GM23338 (cell line): ENCODE results near the gene SKOR1. TPM values are rescaled to one million over a fixed set of nuclear protein-coding genes. Genes with fewer than 3 reads are reported as not detected.

Experiments
- ATAC-seq: fragments of 200-7000 bp; cut with Tn5 transposase; 3 replicates; pipeline ENCODE4 v1.9.1; 2020
- DNase-seq: peaks from one replicate; pipeline ENCODE4 v3.0.0-alpha.2; 2015; ENCODE audit warnings: low spot score
- H2AFZ ChIP-seq: fragments of 200-600 bp; sonication (generic); 2 replicates; pipeline ENCODE4 v1.8.0; 2016; ENCODE audit warnings: antibody characterized with exemption, mild to moderate bottlenecking, moderate library complexity
- H3F3A ChIP-seq: fragments of 200-600 bp; sonication (generic); replicated peaks from 2 replicates; pipeline ENCODE4 v1.8.0; 2017; ENCODE audit warnings: antibody characterized with exemption, mixed run types, low read depth
- H3K27ac ChIP-seq: fragments of 200-600 bp; sonication (generic); 2 replicates; pipeline ENCODE4 v1.6.1; 2016; ENCODE audit warnings: low read depth
- H3K27me3 ChIP-seq: fragments of 200-600 bp; sonication (generic); 2 replicates; pipeline ENCODE4 v1.8.0; 2016; ENCODE audit warnings: mild to moderate bottlenecking, mixed run types, moderate library complexity; ENCODE audit not compliant: insufficient read depth
- H3K36me3 ChIP-seq: fragments of 200-600 bp; sonication (generic); 2 replicates; pipeline ENCODE4 v1.8.0; 2016; ENCODE audit warnings: mild to moderate bottlenecking; ENCODE audit not compliant: insufficient read depth
- H3K4me1 ChIP-seq: fragments of 200-600 bp; sonication (generic); 2 replicates; pipeline ENCODE4 v1.8.0; 2016; ENCODE audit warnings: mild to moderate bottlenecking, moderate library complexity; ENCODE audit not compliant: insufficient read depth
- H3K4me2 ChIP-seq: fragments of 200-600 bp; sonication (generic); 2 replicates; pipeline ENCODE4 v1.7.1; 2017; ENCODE audit warnings: mixed run types
- H3K4me3 ChIP-seq: fragments of 200-600 bp; sonication (generic); 2 replicates; pipeline ENCODE4 v1.6.1; 2016; ENCODE audit warnings: mixed run types
- H3K79me2 ChIP-seq: fragments of 200-600 bp; sonication (generic); replicated peaks from 2 replicates; pipeline ENCODE4 v1.8.0; 2017; ENCODE audit warnings: mild to moderate bottlenecking; ENCODE audit not compliant: insufficient read depth
- H3K9me2 ChIP-seq: fragments of 200-600 bp; sonication (generic); 2 replicates; pipeline ENCODE4 v1.8.0; 2017; ENCODE audit not compliant: insufficient read depth
- H4K20me1 ChIP-seq: fragments of 200-600 bp; sonication (generic); replicated peaks from 2 replicates; pipeline ENCODE4 v1.8.0; 2017; ENCODE audit warnings: mild to moderate bottlenecking; ENCODE audit not compliant: insufficient read depth
- H3K27ac Mint-ChIP-seq: 2 replicates; pipeline ENCODE4 v1.8.0; 2020; ENCODE audit warnings: inconsistent platforms, mild to moderate bottlenecking, moderate library complexity, mixed read lengths
- H3K27me3 Mint-ChIP-seq: 3 replicates; pipeline ENCODE4 v1.8.0; 2022; ENCODE audit warnings: low read depth, mild to moderate bottlenecking, moderate library complexity, mixed read lengths, inconsistent platforms; ENCODE audit not compliant: insufficient read depth, poor library complexity
- H3K36me3 Mint-ChIP-seq: 3 replicates; pipeline ENCODE4 v1.8.0; 2021; ENCODE audit warnings: low read depth, mild to moderate bottlenecking, inconsistent platforms, moderate library complexity, mixed read lengths
- H3K4me1 Mint-ChIP-seq: 3 replicates; pipeline ENCODE4 v1.8.0; 2020; ENCODE audit warnings: mild to moderate bottlenecking, inconsistent platforms, mixed read lengths
- H3K4me3 Mint-ChIP-seq: 3 replicates; pipeline ENCODE4 v1.8.0; 2021; ENCODE audit warnings: moderate library complexity, mild to moderate bottlenecking, inconsistent platforms, mixed read lengths
- H3K9me3 Mint-ChIP-seq: 3 replicates; pipeline ENCODE4 v1.8.0; 2020; ENCODE audit warnings: moderate library complexity, mild to moderate bottlenecking, inconsistent platforms, mixed read lengths
- CREB1 ChIP-seq: fragments of 250-450 bp; sonication (Bioruptor Pico); IDR thresholded peaks from 2 replicates; pipeline ENCODE4 v1.5.0; 2020; ENCODE audit warnings: low read depth, mild to moderate bottlenecking, moderate library complexity
- EZH2 ChIP-seq: fragments of 200-600 bp; sonication (generic); IDR thresholded peaks from one replicate; pipeline ENCODE4 v1.8.0; 2017; ENCODE audit warnings: antibody characterized with exemption, mild to moderate bottlenecking, low read depth; ENCODE audit not compliant: unreplicated experiment
- EZH2phosphoT487 ChIP-seq: fragments of 200-600 bp; sonication (generic); IDR thresholded peaks from one replicate; pipeline ENCODE4 v1.8.1; 2018; ENCODE audit warnings: antibody characterized with exemption; ENCODE audit not compliant: unreplicated experiment
- JUNB ChIP-seq: IDR thresholded peaks from one replicate; pipeline ENCODE4 v1.6.1; 2016; ENCODE audit warnings: antibody characterized with exemption; ENCODE audit not compliant: unreplicated experiment
- NANOG ChIP-seq: IDR thresholded peaks from 2 replicates; pipeline ENCODE4 v1.6.1; 2016; ENCODE audit warnings: antibody characterized with exemption, borderline replicate concordance
- POLR2AphosphoS5 ChIP-seq: IDR thresholded peaks from 2 replicates; pipeline ENCODE4 v1.6.1; 2016; ENCODE audit warnings: antibody characterized with exemption, low read depth
- REST ChIP-seq: IDR thresholded peaks from one replicate; pipeline ENCODE4 v1.6.1; 2018; ENCODE audit warnings: antibody characterized with exemption; ENCODE audit not compliant: unreplicated experiment
- STAT1 ChIP-seq: IDR thresholded peaks from one replicate; pipeline ENCODE4 v1.6.1; 2016; ENCODE audit warnings: antibody characterized with exemption; ENCODE audit not compliant: unreplicated experiment
- ZNF114 ChIP-seq: fragments of 250-450 bp; sonication (Bioruptor Pico); IDR thresholded peaks from 2 replicates; pipeline ENCODE4 v1.5.0; 2020; ENCODE audit warnings: mild to moderate bottlenecking, moderate library complexity
- ZNF331 ChIP-seq: fragments of 250-450 bp; sonication (Bioruptor Pico); IDR thresholded peaks from 2 replicates; pipeline ENCODE4 v1.5.0; 2020; ENCODE audit warnings: low read depth, mild to moderate bottlenecking, moderate library complexity
- ZNF462 ChIP-seq: fragments of 250-450 bp; sonication (Bioruptor Pico); IDR thresholded peaks from 2 replicates; pipeline ENCODE4 v1.5.0; 2020; ENCODE audit warnings: mild to moderate bottlenecking, moderate library complexity
- polyA plus RNA-seq: library from polyadenylated mRNA; unstranded; fragments of >200 nt; fragmentation: Nextera tagmentation; extraction: Ambion mirVana; gene quantifications from 2 replicates; pipeline ENCODE4 v1.2.1, GENCODE V29; 2016
- total RNA-seq: library from RNA; depleted of rRNA; stranded (reverse); fragments of >200 nt; shearing (Covaris generic); gene quantifications from 2 replicates; pipeline ENCODE4 v1.2.3, GENCODE V29; 2014
- TF ChIP-seq, protein P1 (sequence below), 2 experiments: fragments of 200-600 bp in 1 of 2; sonication (generic) in 1 of 2; conservative IDR thresholded peaks; 2 replicates each; pipeline versions ENCODE4 v1.5.1 to v1.6.1; 2016 to 2017; ENCODE audit warnings: antibody characterized with exemption in 2 of 2, low read depth in 2 of 2, mild to moderate bottlenecking in 2 of 2, moderate library complexity in 1 of 2
- TF ChIP-seq, protein P2 (sequence below): IDR thresholded peaks from 2 replicates; pipeline ENCODE4 v1.6.1; 2016; ENCODE audit warnings: antibody characterized with exemption

The SKOR1 gene
- total and polyA plus RNA-seq, 2 experiments from 2014 or later: 0.17 TPM; not detected in 1

DNA sequence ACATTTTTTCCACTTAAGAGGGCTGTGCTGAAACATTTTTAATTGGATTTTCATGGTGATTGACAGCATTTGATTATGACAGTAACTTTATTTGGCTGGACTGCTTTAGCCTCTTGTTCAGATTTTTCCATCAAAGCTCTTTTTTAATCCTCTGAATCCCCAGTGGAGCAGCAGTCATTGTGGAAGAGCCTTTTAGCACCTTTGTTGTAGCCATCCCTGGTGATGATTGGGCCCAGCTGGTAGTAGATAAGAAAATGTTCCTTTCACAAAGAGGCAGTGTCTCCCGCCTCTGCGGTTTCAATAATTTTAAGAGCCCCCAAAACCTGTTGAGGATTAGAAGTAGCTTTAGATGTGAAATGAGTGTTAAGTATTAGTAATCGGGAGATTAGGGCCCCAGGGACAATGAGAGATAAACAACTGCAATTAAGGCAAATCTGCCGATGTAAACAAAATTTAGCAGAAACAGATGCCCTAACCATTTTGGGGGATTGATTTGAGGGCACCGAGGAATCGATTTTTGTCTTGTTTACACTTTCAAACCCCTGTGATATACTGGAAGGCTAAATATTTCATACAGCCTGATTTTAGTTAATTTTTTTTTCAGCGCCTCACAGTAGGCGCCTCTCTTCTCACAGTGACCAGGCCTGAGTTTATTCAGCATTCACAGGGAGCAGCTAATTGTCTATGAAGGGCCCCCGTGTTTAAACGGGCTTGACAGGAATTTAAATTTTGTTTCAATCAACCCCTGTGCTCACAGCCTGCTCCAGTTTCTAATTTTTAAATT, 43.2 kb upstream of the SKOR1 start:
- Mint-ChIP-seq H3K27ac (peak overlapping the region; percentile 15; the same call in 1 of the 2 replicates), H3K4me3 (no peak overlapping the region), H3K27me3 (no peaks in the 10 kb centered on the region), H3K36me3 (no peaks in the 10 kb centered on the region), H3K9me3 (no peaks in the 10 kb centered on the region), H3K4me1 (peaks cover 52% of the 10 kb centered on the region)
- H3K4me1 ChIP-seq: peaks cover 38% of the 10 kb centered on the region
- 0 out of 2 replicates have a peak, but pooled peaks cover 4% of the 10 kb centered on the region for H3F3A ChIP-seq
- TF ChIP-seq POLR2AphosphoS5 (no peak), EZH2phosphoT487 (no peak), ZNF114 (CRISPR knock-in tag) (no peak), ZNF462 (no peak), ZNF331 (CRISPR knock-in tag) (no peak), REST (no peak), NANOG (no peak), JUNB (no peak), STAT1 (no peak), CREB1 (CRISPR knock-in tag) (no peak), EZH2 (no peak)
- TF ChIP-seq, protein P1, sequence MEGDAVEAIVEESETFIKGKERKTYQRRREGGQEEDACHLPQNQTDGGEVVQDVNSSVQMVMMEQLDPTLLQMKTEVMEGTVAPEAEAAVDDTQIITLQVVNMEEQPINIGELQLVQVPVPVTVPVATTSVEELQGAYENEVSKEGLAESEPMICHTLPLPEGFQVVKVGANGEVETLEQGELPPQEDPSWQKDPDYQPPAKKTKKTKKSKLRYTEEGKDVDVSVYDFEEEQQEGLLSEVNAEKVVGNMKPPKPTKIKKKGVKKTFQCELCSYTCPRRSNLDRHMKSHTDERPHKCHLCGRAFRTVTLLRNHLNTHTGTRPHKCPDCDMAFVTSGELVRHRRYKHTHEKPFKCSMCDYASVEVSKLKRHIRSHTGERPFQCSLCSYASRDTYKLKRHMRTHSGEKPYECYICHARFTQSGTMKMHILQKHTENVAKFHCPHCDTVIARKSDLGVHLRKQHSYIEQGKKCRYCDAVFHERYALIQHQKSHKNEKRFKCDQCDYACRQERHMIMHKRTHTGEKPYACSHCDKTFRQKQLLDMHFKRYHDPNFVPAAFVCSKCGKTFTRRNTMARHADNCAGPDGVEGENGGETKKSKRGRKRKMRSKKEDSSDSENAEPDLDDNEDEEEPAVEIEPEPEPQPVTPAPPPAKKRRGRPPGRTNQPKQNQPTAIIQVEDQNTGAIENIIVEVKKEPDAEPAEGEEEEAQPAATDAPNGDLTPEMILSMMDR (conservative IDR thresholded peaks at IDR 0.05; ENCODE audit: low read depth in 2 of 2): no peak
- TF ChIP-seq, protein P2, sequence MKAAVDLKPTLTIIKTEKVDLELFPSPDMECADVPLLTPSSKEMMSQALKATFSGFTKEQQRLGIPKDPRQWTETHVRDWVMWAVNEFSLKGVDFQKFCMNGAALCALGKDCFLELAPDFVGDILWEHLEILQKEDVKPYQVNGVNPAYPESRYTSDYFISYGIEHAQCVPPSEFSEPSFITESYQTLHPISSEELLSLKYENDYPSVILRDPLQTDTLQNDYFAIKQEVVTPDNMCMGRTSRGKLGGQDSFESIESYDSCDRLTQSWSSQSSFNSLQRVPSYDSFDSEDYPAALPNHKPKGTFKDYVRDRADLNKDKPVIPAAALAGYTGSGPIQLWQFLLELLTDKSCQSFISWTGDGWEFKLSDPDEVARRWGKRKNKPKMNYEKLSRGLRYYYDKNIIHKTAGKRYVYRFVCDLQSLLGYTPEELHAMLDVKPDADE: no peak
- H4K20me1 ChIP-seq: no peaks in the 10 kb centered on the region
- H3K4me2 ChIP-seq: peak overlapping the region; percentile 61
- H3K36me3 ChIP-seq: no peaks in the 10 kb centered on the region
- H3K27me3 ChIP-seq: no peaks in the 10 kb centered on the region
- ATAC-seq (peak; percentile 55), DNase-seq (no peak)
- no peak overlapping the region for H3K4me3 ChIP-seq
- no peaks in the 10 kb centered on the region for H3K9me2 ChIP-seq
- H3K27ac ChIP-seq: peak overlapping the region; percentile 53
- 0 out of 2 replicates have a peak overlapping the region, but pooled peaks have one; percentile 24 for H2AFZ ChIP-seq
- no peaks in the 10 kb centered on the region for H3K79me2 ChIP-seq
